Measurements from ENCODE around the gene HSPA12A.

HSPA12A gene

GRCh38 chr10:116636976-116637375, 105.4 kb downstream of the HSPA12A start:
- no peak for DNase-seq (ENCODE audit: extremely low read depth, low read depth)
- TF ChIP-seq CTCF (IDR thresholded peaks at IDR 0.05; ENCODE audit: low read depth, low read length, missing control alignments): no peak
- no peak overlapping the region for H3K4me3 ChIP-seq (replicated peaks; ENCODE audit: low read depth, low read length)

- TF ChIP-seq CTCF (IDR thresholded peaks at IDR 0.05; ENCODE audit: low read depth, low read length, missing control alignments): no peak
- no peak overlapping the region for H3K4me3 ChIP-seq (replicated peaks; ENCODE audit: low read depth, low read length)
- DNase-seq (ENCODE audit: extremely low read depth, low read depth): no peak
Observed at GRCh38 chr10:116636385-116636784, 106.0 kb downstream of the HSPA12A start.

GRCh38 chr10:116634126-116634975, 108.0 kb downstream of the HSPA12A start:
- H3K4me3 ChIP-seq (replicated peaks; ENCODE audit: low read depth, low read length): no peak overlapping the region
- no peak for TF ChIP-seq CTCF (IDR thresholded peaks at IDR 0.05; ENCODE audit: low read depth, low read length, missing control alignments)
- no peak for DNase-seq (ENCODE audit: extremely low read depth, low read depth)

GRCh38 chr10:116633216-116633600, 109.2 kb downstream of the HSPA12A start:
- no peak for DNase-seq (ENCODE audit: extremely low read depth, low read depth)
- no peak overlapping the region for H3K4me3 ChIP-seq (replicated peaks; ENCODE audit: low read depth, low read length)
- TF ChIP-seq CTCF (IDR thresholded peaks at IDR 0.05; ENCODE audit: low read depth, low read length, missing control alignments): no peak

- no peak for DNase-seq (ENCODE audit: extremely low read depth, low read depth)
- TF ChIP-seq CTCF (IDR thresholded peaks at IDR 0.05; ENCODE audit: low read depth, low read length, missing control alignments): no peak
- H3K4me3 ChIP-seq (replicated peaks; ENCODE audit: low read depth, low read length): no peak overlapping the region
Observed at GRCh38 chr10:116632596-116633215, 109.7 kb downstream of the HSPA12A start.

- no peak overlapping the region for H3K4me3 ChIP-seq (replicated peaks; ENCODE audit: low read depth, low read length)
- no peak for TF ChIP-seq CTCF (IDR thresholded peaks at IDR 0.05; ENCODE audit: low read depth, low read length, missing control alignments)
- no peak for DNase-seq (ENCODE audit: extremely low read depth, low read depth)
Observed at GRCh38 chr10:116631871-116632295, 110.5 kb downstream of the HSPA12A start.
